ENCODE measurements around the gene NRXN2.
"Not testable (repeated sequence)": the region's sequence is repeated elsewhere in the genome, so short reads cannot be mapped to it uniquely, and the experiment has no call there.

Gene NRXN2

DNA sequence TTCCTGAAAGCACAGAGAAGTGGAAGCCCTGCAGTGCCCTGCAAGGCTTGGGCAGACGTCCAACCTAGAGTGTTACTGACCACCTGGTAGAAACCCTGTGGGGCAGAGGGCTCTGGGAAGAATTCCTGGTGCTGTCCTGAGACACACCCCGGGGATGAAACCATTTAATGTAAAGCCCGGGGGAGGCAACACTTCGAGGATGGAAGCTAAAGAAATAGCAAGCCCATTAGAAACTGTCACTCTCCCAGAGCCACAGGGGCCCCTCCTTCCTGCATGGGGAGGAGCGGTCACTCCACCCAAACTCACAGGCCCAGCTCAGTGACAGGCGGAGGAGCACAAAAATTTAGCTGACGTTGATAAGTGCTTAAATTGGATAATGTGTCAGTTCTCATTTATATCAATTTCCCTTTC, 57.6 kb downstream of the NRXN2 start:
- Histone ChIP-seq H3K9me3 (ENCODE audit: control insufficient read depth, insufficient read depth, low read depth, low read length) (no peaks in the 10 kb centered on the region), H3K27ac (ENCODE audit: extremely low read depth, low read depth, low read length) (no peak overlapping the region), H3K4me1 (ENCODE audit: control insufficient read depth, insufficient read depth, low read length) (no peaks in the 10 kb centered on the region), H3K36me3 (ENCODE audit: control insufficient read depth in 2 of 2, insufficient read depth in 1 of 2, low read length in 2 of 2) (no peaks in the 10 kb centered on the region), H3K4me3 (ENCODE audit: low read depth, low read length) (no peak overlapping the region)
- ChIA-PET CTCF (interaction anchor here (0.9 to 1.8 kb wide), 3 partner anchors 12 to 216 kb away, joined by 4 to 12 read pairs (median 9); no protein-coding TSS in a partner anchor), POLR2A (interaction anchor here (1.0 kb wide), 1 partner anchor 24 kb away, joined by 3 read pairs; no protein-coding TSS in a partner anchor)
- TF ChIP-seq GFI1B (tag by site-specific recombination; IDR thresholded peaks at IDR 0.05) (no peak), PRDM1 (tag by site-specific recombination; IDR thresholded peaks at IDR 0.05) (0 out of 2 replicates have a peak, but pooled peaks have one; percentile 16), OVOL3 (tag by site-specific recombination; IDR thresholded peaks at IDR 0.05) (no peak), ZNF747 (tag by site-specific recombination; IDR thresholded peaks at IDR 0.05) (no peak), MEIS1 (CRISPR knock-in tag; IDR thresholded peaks at IDR 0.05; ENCODE audit: borderline replicate concordance) (peak; percentile 74; the same call in 1 of the 2 replicates), GLIS1 (tag by site-specific recombination; IDR thresholded peaks at IDR 0.05) (peak; percentile 74), WT1 (tag by site-specific recombination; IDR thresholded peaks at IDR 0.05) (no peak), ZFP37 (tag by site-specific recombination; IDR thresholded peaks at IDR 0.05) (no peak), ZIC2 (tag by site-specific recombination; IDR thresholded peaks at IDR 0.05) (peak; percentile 74)
- TF ChIP-seq, protein P1, sequence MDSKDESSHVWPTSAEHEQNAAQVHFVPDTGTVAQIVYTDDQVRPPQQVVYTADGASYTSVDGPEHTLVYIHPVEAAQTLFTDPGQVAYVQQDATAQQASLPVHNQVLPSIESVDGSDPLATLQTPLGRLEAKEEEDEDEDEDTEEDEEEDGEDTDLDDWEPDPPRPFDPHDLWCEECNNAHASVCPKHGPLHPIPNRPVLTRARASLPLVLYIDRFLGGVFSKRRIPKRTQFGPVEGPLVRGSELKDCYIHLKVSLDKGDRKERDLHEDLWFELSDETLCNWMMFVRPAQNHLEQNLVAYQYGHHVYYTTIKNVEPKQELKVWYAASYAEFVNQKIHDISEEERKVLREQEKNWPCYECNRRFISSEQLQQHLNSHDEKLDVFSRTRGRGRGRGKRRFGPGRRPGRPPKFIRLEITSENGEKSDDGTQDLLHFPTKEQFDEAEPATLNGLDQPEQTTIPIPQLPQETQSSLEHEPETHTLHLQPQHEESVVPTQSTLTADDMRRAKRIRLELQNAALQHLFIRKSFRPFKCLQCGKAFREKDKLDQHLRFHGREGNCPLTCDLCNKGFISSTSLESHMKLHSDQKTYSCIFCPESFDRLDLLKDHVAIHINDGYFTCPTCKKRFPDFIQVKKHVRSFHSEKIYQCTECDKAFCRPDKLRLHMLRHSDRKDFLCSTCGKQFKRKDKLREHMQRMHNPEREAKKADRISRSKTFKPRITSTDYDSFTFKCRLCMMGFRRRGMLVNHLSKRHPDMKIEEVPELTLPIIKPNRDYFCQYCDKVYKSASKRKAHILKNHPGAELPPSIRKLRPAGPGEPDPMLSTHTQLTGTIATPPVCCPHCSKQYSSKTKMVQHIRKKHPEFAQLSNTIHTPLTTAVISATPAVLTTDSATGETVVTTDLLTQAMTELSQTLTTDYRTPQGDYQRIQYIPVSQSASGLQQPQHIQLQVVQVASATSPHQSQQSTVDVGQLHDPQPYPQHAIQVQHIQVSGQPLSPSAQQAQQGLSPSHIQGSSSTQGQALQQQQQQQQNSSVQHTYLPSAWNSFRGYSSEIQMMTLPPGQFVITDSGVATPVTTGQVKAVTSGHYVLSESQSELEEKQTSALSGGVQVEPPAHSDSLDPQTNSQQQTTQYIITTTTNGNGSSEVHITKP (tag by site-specific recombination; IDR thresholded peaks at IDR 0.05) = peak; percentile 72
- TF ChIP-seq, protein P2, sequence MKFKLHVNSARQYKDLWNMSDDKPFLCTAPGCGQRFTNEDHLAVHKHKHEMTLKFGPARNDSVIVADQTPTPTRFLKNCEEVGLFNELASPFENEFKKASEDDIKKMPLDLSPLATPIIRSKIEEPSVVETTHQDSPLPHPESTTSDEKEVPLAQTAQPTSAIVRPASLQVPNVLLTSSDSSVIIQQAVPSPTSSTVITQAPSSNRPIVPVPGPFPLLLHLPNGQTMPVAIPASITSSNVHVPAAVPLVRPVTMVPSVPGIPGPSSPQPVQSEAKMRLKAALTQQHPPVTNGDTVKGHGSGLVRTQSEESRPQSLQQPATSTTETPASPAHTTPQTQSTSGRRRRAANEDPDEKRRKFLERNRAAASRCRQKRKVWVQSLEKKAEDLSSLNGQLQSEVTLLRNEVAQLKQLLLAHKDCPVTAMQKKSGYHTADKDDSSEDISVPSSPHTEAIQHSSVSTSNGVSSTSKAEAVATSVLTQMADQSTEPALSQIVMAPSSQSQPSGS (tag by site-specific recombination; IDR thresholded peaks at IDR 0.05; ENCODE audit: low read depth) = no peak
- TF ChIP-seq, protein P3, sequence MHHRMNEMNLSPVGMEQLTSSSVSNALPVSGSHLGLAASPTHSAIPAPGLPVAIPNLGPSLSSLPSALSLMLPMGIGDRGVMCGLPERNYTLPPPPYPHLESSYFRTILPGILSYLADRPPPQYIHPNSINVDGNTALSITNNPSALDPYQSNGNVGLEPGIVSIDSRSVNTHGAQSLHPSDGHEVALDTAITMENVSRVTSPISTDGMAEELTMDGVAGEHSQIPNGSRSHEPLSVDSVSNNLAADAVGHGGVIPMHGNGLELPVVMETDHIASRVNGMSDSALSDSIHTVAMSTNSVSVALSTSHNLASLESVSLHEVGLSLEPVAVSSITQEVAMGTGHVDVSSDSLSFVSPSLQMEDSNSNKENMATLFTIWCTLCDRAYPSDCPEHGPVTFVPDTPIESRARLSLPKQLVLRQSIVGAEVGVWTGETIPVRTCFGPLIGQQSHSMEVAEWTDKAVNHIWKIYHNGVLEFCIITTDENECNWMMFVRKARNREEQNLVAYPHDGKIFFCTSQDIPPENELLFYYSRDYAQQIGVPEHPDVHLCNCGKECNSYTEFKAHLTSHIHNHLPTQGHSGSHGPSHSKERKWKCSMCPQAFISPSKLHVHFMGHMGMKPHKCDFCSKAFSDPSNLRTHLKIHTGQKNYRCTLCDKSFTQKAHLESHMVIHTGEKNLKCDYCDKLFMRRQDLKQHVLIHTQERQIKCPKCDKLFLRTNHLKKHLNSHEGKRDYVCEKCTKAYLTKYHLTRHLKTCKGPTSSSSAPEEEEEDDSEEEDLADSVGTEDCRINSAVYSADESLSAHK (tag by site-specific recombination; IDR thresholded peaks at IDR 0.05) = peak; percentile 65; the same call in 1 of the 2 replicates
- TF ChIP-seq, protein P4, sequence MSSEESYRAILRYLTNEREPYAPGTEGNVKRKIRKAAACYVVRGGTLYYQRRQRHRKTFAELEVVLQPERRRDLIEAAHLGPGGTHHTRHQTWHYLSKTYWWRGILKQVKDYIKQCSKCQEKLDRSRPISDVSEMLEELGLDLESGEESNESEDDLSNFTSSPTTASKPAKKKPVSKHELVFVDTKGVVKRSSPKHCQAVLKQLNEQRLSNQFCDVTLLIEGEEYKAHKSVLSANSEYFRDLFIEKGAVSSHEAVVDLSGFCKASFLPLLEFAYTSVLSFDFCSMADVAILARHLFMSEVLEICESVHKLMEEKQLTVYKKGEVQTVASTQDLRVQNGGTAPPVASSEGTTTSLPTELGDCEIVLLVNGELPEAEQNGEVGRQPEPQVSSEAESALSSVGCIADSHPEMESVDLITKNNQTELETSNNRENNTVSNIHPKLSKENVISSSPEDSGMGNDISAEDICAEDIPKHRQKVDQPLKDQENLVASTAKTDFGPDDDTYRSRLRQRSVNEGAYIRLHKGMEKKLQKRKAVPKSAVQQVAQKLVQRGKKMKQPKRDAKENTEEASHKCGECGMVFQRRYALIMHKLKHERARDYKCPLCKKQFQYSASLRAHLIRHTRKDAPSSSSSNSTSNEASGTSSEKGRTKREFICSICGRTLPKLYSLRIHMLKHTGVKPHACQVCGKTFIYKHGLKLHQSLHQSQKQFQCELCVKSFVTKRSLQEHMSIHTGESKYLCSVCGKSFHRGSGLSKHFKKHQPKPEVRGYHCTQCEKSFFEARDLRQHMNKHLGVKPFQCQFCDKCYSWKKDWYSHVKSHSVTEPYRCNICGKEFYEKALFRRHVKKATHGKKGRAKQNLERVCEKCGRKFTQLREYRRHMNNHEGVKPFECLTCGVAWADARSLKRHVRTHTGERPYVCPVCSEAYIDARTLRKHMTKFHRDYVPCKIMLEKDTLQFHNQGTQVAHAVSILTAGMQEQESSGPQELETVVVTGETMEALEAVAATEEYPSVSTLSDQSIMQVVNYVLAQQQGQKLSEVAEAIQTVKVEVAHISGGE (tag by site-specific recombination; conservative IDR thresholded peaks at IDR 0.05; ENCODE audit: low read depth) = no peak
- TF ChIP-seq, protein P5, sequence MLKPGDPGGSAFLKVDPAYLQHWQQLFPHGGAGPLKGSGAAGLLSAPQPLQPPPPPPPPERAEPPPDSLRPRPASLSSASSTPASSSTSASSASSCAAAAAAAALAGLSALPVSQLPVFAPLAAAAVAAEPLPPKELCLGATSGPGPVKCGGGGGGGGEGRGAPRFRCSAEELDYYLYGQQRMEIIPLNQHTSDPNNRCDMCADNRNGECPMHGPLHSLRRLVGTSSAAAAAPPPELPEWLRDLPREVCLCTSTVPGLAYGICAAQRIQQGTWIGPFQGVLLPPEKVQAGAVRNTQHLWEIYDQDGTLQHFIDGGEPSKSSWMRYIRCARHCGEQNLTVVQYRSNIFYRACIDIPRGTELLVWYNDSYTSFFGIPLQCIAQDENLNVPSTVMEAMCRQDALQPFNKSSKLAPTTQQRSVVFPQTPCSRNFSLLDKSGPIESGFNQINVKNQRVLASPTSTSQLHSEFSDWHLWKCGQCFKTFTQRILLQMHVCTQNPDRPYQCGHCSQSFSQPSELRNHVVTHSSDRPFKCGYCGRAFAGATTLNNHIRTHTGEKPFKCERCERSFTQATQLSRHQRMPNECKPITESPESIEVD (tag by site-specific recombination; IDR thresholded peaks at IDR 0.05) = no peak
- TF ChIP-seq, protein P6, sequence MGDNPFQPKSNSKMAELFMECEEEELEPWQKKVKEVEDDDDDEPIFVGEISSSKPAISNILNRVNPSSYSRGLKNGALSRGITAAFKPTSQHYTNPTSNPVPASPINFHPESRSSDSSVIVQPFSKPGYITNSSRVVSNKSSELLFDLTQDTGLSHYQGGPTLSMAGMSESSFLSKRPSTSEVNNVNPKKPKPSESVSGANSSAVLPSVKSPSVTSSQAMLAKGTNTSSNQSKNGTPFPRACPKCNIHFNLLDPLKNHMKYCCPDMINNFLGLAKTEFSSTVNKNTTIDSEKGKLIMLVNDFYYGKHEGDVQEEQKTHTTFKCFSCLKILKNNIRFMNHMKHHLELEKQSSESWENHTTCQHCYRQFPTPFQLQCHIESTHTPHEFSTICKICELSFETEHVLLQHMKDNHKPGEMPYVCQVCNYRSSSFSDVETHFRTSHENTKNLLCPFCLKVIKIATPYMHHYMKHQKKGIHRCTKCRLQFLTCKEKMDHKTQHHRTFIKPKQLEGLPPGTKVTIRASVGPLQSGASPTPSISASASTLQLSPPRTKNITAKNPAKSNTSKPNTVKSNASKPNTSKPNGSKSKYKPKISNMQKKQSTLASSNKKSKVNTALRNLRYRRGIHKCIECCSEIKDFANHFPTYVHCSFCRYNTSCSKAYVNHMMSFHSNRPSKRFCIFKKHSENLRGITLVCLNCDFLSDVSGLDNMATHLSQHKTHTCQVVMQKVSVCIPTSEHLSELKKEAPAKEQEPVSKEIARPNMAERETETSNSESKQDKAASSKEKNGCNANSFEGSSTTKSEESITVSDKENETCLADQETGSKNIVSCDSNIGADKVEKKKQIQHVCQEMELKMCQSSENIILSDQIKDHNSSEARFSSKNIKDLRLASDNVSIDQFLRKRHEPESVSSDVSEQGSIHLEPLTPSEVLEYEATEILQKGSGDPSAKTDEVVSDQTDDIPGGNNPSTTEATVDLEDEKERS (tag by site-specific recombination; IDR thresholded peaks at IDR 0.05) = no peak

DNA sequence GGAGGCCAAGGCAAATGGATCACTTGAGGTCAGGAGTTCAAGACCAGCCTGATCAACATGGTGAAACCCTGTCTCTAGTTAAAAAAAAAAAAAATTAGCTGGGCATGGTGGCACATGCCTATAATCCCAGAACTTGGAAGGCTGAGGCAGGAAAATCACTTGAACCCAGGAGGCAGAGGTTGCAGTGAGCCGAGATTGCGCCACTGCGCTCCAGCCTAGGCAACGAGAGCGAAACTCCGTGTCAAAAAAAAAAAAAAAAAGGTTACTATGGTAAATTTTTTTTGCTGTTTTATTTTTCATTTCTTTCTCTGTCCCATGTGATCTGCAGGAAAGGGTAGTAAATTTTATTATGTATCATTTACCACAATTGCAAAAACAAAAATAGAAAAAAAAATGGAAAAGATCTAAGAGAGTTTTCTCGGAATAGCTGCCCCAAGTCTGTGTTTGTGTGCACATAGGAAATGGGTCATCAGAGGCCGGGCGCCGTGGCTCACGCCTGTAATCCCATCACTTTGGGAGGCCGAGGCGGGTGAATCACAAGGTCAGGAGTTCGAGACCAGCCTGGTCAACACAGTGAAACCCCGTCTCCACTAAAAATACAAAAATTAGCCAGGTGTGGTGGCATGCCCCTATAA, 58.6 kb downstream of the NRXN2 start:
- ChIA-PET CTCF (interaction anchor here (0.6 to 1.8 kb wide), 2 partner anchors 11 to 266 kb away, joined by 3 to 12 read pairs; no protein-coding TSS in a partner anchor), POLR2A (interaction anchor here (1.0 kb wide), 1 partner anchor 25 kb away, joined by 3 read pairs; no protein-coding TSS in a partner anchor)
- H3K36me3 ChIP-seq (ENCODE audit: control insufficient read depth in 2 of 2, insufficient read depth in 1 of 2, low read length in 2 of 2); H3K4me3 ChIP-seq (ENCODE audit: low read depth, low read length); H3K9me3 ChIP-seq (ENCODE audit: control insufficient read depth, insufficient read depth, low read depth, low read length); H3K27ac ChIP-seq (ENCODE audit: extremely low read depth, low read depth, low read length); H3K4me1 ChIP-seq (ENCODE audit: control insufficient read depth, insufficient read depth, low read length): not testable (repeated sequence)
